Fibroblast of the aortic adventitia (primary cell): ENCODE measurements around the gene EYS. TPM values are rescaled to one million over a fixed set of nuclear protein-coding genes. Genes with fewer than 3 reads are reported as not detected.
"Not testable (repeated sequence)": the region's sequence is repeated elsewhere in the genome, so short reads cannot be mapped to it uniquely, and the experiment has no call there.

Experiments used
- DNase-seq: peaks from one replicate; pipeline ENCODE4 v3.0.0-alpha.2; 2010; ENCODE audit warnings: low read depth
- H3K4me3 ChIP-seq: 2 replicates; pipeline ENCODE4 v1.5.1; 2011; ENCODE audit warnings: low read depth, mild to moderate bottlenecking, control low read depth, low read length, moderate library complexity
- CTCF ChIP-seq: IDR thresholded peaks from 2 replicates; pipeline ENCODE4 v1.5.1; 2011; ENCODE audit warnings: mild to moderate bottlenecking, low read length, control low read depth, inconsistent platforms; ENCODE audit not compliant: insufficient read depth
- total RNA-seq: library from RNA; depleted of rRNA; stranded (reverse); fragments of >200 nt; gene quantifications from 2 replicates; pipeline ENCODE4 v1.2.3, GENCODE V29; 2012; ENCODE audit warnings: low replicate concordance

Gene EYS
- total RNA-seq, 1 donor: 0.09 TPM

DNA sequence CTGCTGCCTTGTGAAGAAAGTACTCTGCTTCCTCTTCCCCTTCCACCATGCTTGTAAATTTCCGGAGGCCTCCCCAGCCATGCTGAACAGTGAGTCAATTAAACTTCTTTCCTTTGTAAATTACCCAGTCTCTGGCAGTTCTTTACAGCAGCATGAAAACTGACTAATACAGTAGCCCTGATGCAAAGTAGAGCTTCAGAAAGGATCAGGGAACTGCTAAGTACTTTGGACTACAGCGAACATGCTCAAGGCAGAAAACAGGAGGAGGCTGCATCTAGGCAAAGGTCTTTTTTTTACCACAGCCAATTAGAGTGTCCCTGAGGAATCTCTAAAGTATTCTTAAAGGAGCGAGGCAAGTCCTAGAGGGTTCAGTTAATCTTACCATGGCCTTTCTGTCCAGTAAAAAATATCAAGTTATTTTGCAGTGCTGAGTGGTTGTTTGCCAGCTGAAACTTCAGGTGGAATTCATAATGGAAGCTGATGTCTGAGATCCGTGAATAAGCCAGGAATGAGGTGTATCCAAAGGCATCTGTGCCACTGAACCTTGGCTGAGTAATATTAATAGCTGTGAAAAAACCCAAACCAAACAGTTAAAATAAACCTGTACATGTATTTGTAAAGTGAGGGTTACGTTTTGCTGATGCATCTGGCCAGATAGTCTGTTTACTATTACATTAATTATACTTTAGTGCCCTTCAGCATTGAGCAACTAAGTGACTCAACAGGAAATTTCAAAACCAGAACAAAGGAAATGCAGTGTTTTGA, 1901.0 kb downstream of the EYS start:
- no peak for TF ChIP-seq CTCF
- no peak overlapping the region for H3K4me3 ChIP-seq

DNA sequence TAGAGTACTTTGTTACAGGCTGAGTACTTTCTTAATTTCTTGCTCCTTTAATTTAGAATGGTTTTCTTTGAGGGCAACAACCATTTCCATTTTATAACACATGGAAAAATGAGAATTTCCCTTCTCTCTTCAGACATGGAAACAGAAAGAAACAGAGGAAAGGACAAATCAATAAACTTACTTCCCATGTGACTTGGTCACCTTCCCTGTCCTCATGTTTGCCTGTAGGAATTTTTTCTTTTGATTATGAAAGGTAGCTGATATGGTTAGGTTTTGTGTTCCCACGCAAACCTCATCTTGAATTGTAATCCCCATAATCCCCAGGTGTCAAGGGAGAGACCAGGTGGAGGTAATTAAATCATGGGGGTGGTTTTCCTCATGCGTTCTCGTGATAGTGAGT, 1901.7 kb downstream of the EYS start:
- no peak overlapping the region for H3K4me3 ChIP-seq
- no peak for DNase-seq
- no peak for TF ChIP-seq CTCF

More for the DNA sequence above, 1901.0 kb downstream of the EYS start:
- DNase-seq: peak; percentile 87

- no peak for TF ChIP-seq CTCF
- H3K4me3 ChIP-seq: no peak overlapping the region
- DNase-seq: peak; percentile 82
These were observed 1902.6 kb downstream of the EYS start for GRCh38 chr6:63804381-63804956.

DNA sequence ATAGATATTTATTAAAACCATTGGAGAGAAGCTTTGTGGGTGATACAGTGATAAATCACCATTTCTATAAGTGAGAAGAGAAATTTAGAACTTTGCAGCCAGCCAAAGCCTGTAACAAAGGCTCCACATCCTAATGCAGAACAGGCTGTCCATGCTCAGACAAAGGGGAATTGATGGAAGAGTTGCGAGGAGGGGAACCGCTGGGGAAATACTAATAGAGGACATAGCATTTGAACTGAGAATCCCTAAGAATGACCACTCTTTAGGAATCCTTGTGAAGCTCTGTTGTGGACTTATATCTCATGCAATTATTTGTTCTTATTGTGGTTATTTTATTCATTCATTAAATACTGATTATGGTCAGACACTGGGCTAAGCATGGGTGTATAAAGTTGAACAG, 1903.7 kb downstream of the EYS start:
- no peak for TF ChIP-seq CTCF
- H3K4me3 ChIP-seq: no peak overlapping the region
- no peak for DNase-seq

DNA sequence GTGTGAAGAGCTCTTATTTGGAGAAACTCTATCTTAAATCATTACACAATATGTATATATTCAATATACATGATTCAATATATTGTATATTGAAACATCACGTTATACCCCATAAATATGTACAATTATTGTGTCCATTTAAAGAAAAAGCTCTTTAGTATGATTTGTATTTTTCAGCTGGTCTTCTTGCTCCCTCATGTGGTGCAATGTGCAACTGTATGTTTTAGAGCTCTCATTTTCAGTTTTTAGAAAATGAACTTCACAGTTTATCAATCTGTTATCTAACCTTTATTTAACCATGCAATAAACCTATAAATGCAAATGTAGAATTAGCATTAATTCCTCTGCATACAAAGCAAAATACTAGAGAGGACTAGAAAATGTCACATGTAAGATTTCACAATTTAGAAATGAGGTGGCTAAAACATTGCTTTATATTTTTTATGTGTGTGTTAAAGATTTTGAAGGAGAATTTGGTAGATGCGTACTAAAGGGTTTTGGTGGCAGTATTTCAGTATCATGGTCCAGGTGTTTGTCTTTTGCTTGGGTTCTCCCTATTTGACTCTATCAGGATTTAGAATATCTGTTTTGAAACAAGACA, 1904.3 kb downstream of the EYS start:
- TF ChIP-seq CTCF: peak; percentile 77
- DNase-seq: peak; percentile 64
- H3K4me3 ChIP-seq: no peak overlapping the region

- DNase-seq, H3K4me3 ChIP-seq: not testable (repeated sequence)
These were observed 1906.6 kb downstream of the EYS start for GRCh38 chr6:63800386-63800785.

- no peak overlapping the region for H3K4me3 ChIP-seq
- DNase-seq: no peak
- TF ChIP-seq CTCF: no peak
These were observed 1907.2 kb downstream of the EYS start for GRCh38 chr6:63799813-63800212.
